WTC11 (cell line): ENCODE results near the gene MYBPH. TPM values are rescaled to one million over a fixed set of nuclear protein-coding genes. Genes with fewer than 3 reads are reported as not detected.

ENCODE experiments used
- ATAC-seq: fragments of 200-7000 bp; cut with Tn5 transposase; 2 replicates; pipeline ENCODE4 v1.10.0; 2021; ENCODE audit warnings: mild to moderate bottlenecking, moderate library complexity
- CTCF ChIA-PET: fragments of 300-600 bp; sonication (Branson Sonifier 250); formaldehyde crosslinking; loops from one replicate; lab custom pipeline; 2021; ENCODE audit warnings: antibody characterized with exemption; lab: Charles Lee
- POLR2A ChIA-PET: fragments of 350-600 bp; sonication (Branson Sonifier 250); formaldehyde crosslinking; loops from one replicate; lab custom pipeline; 2021; ENCODE audit warnings: antibody characterized with exemption; lab: Charles Lee
- DNase-seq: peaks from one replicate; pipeline ENCODE4 v3.0.0; 2021; ENCODE audit warnings: low spot score
- H3K27ac Mint-ChIP-seq: 2 replicates; pipeline ENCODE4 v1.8.0; 2021; ENCODE audit warnings: mixed read lengths
- H3K27me3 Mint-ChIP-seq: 2 replicates; pipeline ENCODE4 v1.8.0; 2021; ENCODE audit warnings: low read depth, mild to moderate bottlenecking, moderate library complexity, mixed read lengths
- H3K36me3 Mint-ChIP-seq: 2 replicates; pipeline ENCODE4 v1.8.0; 2021; ENCODE audit warnings: mixed read lengths
- H3K4me1 Mint-ChIP-seq: 2 replicates; pipeline ENCODE4 v1.8.0; 2022; ENCODE audit warnings: mixed read lengths
- H3K4me3 Mint-ChIP-seq: 2 replicates; pipeline ENCODE4 v1.8.0; 2021; ENCODE audit warnings: mild to moderate bottlenecking, moderate library complexity, mixed read lengths
- H3K9me3 Mint-ChIP-seq: 2 replicates; pipeline ENCODE4 v1.8.0; 2021; ENCODE audit warnings: mixed read lengths
- AFF4 ChIP-seq: sonication (generic); formaldehyde crosslinking; IDR thresholded peaks from 2 replicates; pipeline ENCODE4 v1.8.1; 2023; ENCODE audit warnings: mild to moderate bottlenecking, missing genetic modification reagents, borderline replicate concordance
- ARID4B ChIP-seq: sonication (generic); formaldehyde crosslinking; IDR thresholded peaks from 2 replicates; pipeline ENCODE4 v1.8.0; 2023; ENCODE audit warnings: missing genetic modification reagents, mild to moderate bottlenecking, borderline replicate concordance
- ATF1 ChIP-seq: sonication (generic); formaldehyde crosslinking; IDR thresholded peaks from 2 replicates; pipeline ENCODE4 v1.8.1; 2023; ENCODE audit warnings: mild to moderate bottlenecking, moderate library complexity, missing genetic modification reagents
- ATF2 ChIP-seq: sonication (generic); formaldehyde crosslinking; IDR thresholded peaks from 2 replicates; pipeline ENCODE4 v1.8.1; 2022; ENCODE audit warnings: low read depth, missing genetic modification reagents, borderline replicate concordance
- ATF3 ChIP-seq: sonication (generic); formaldehyde crosslinking; conservative IDR thresholded peaks from 2 replicates; pipeline ENCODE4 v1.8.1; 2022; ENCODE audit warnings: mild to moderate bottlenecking, missing genetic modification reagents
- CREM ChIP-seq: sonication (generic); formaldehyde crosslinking; IDR thresholded peaks from 2 replicates; pipeline ENCODE4 v1.8.1; 2022; ENCODE audit warnings: mild to moderate bottlenecking, missing genetic modification reagents, moderate library complexity
- ELF4 ChIP-seq: sonication (generic); formaldehyde crosslinking; IDR thresholded peaks from 2 replicates; pipeline ENCODE4 v1.8.1; 2022; ENCODE audit warnings: low read depth, mild to moderate bottlenecking, moderate library complexity, missing genetic modification reagents
- MAX ChIP-seq: sonication (generic); formaldehyde crosslinking; IDR thresholded peaks from 2 replicates; pipeline ENCODE4 v1.8.0; 2022; ENCODE audit warnings: mild to moderate bottlenecking, missing genetic modification reagents
- NFATC4 ChIP-seq: fragments of 250-450 bp; sonication (Bioruptor Pico); IDR thresholded peaks from 2 replicates; pipeline ENCODE4 v1.9.0; 2021; ENCODE audit warnings: mild to moderate bottlenecking
- PRRX2 ChIP-seq: fragments of 250-450 bp; sonication (Bioruptor Pico); IDR thresholded peaks from 2 replicates; pipeline ENCODE4 v1.8.0; 2021; ENCODE audit warnings: mild to moderate bottlenecking
- RELA ChIP-seq: sonication (generic); formaldehyde crosslinking; IDR thresholded peaks from 2 replicates; pipeline ENCODE4 v1.8.1; 2022; ENCODE audit warnings: missing genetic modification reagents, mild to moderate bottlenecking, borderline replicate concordance
- ZNF425 ChIP-seq: fragments of 250-450 bp; sonication (Bioruptor Pico); conservative IDR thresholded peaks from 2 replicates; pipeline ENCODE4 v1.9.0; 2021; ENCODE audit warnings: mild to moderate bottlenecking
- total RNA-seq: library from RNA; stranded (reverse); gene quantifications from 3 replicates; pipeline ENCODE4 v1.2.3, GENCODE V29; 2021

The MYBPH gene
- total RNA-seq, 1 experiment from 2014 or later = not detected

- no peak for TF ChIP-seq ATF3 (CRISPR knock-in tag)
These were observed 5.1 kb upstream of the MYBPH start (continued) for GRCh38 chr1:203180611-203181330.

- TF ChIP-seq NFATC4 (CRISPR knock-in tag) = no peak
- no peak for TF ChIP-seq ARID4B (CRISPR knock-in tag)
- TF ChIP-seq CREM (CRISPR knock-in tag) = no peak
- DNase-seq (no peak), ATAC-seq (no peak)
- CTCF ChIA-PET = interaction anchor here (1.1 to 6.1 kb wide), 5 partner anchors 62 to 140 kb away, joined by 3 to 30 read pairs (median 5); no protein-coding TSS in a partner anchor
- no peaks in the 10 kb centered on the region for H3K27me3 Mint-ChIP-seq
- H3K4me3 Mint-ChIP-seq = no peak overlapping the region
- POLR2A ChIA-PET = no interaction called here
- no peak overlapping the region for H3K27ac Mint-ChIP-seq
- peaks cover 11% of the 10 kb centered on the region for H3K4me1 Mint-ChIP-seq
- no peaks in the 10 kb centered on the region for H3K9me3 Mint-ChIP-seq
- no peaks in the 10 kb centered on the region for H3K36me3 Mint-ChIP-seq
These were observed 4.0 kb upstream of the MYBPH start for GRCh38 chr1:203179667-203180005.

- ATAC-seq = no peak
- H3K36me3 Mint-ChIP-seq = no peaks in the 10 kb centered on the region
- no peak overlapping the region for H3K4me3 Mint-ChIP-seq
- TF ChIP-seq ZNF425 (CRISPR knock-in tag) (no peak), AFF4 (CRISPR knock-in tag) (no peak), RELA (CRISPR knock-in tag) (no peak), PRRX2 (CRISPR knock-in tag) (no peak), MAX (CRISPR knock-in tag) (no peak), ATF1 (CRISPR knock-in tag) (no peak), ATF2 (no peak), ELF4 (CRISPR knock-in tag) (no peak)
- ChIA-PET POLR2A (no interaction called here), CTCF (interaction anchor here (1.1 to 6.1 kb wide), 7 partner anchors 37 to 139 kb away, joined by 3 to 30 read pairs (median 9); no protein-coding TSS in a partner anchor)
- peaks cover 11% of the 10 kb centered on the region for H3K4me1 Mint-ChIP-seq
- no peaks in the 10 kb centered on the region for H3K27me3 Mint-ChIP-seq
- H3K9me3 Mint-ChIP-seq = no peaks in the 10 kb centered on the region
- no peak overlapping the region for H3K27ac Mint-ChIP-seq
- no peak for DNase-seq
These were observed 3.4 kb upstream of the MYBPH start for GRCh38 chr1:203178821-203179666.
